Bronchial smooth muscle cell (primary cell): ENCODE measurements around the gene TAF4B. TPM values are rescaled to one million over a fixed set of nuclear protein-coding genes. Genes with fewer than 3 reads are reported as not detected.

Experiments
- total RNA-seq: library from RNA; depleted of rRNA; stranded (reverse); fragments of >200 nt; gene quantifications from 2 replicates; pipeline ENCODE4 v1.2.1, GENCODE V29; 2014

Gene TAF4B
- total RNA-seq: 0.79 and 1.8 TPM in 2 replicates

GRCh38 chr18:26226229-26227050 lies at the start of gene TAF4B:
Gene TAF4B (plus strand): TSS chr18:26226445. CDS start chr18:26226934, 489 bp downstream.

Other genes with a start within 250 kb of the TAF4B start
- gene SS18, start 135.8 kb upstream of the TAF4B start, total RNA-seq: 69.7 and 83.1 TPM in 2 replicates
- gene PSMA8, start 92.6 kb upstream of the TAF4B start, total RNA-seq: not detected in 2 replicates